PC-3 (cell line): ENCODE data around the gene SLC13A4. TPM values are rescaled to one million over a fixed set of nuclear protein-coding genes. Genes with fewer than 3 reads are reported as not detected.

ENCODE experiments used
- ATAC-seq: fragments of 200-7000 bp; cut with Tn5 transposase; 2 replicates; pipeline ENCODE4 v1.9.1; 2020; ENCODE audit warnings: mild to moderate bottlenecking, moderate library complexity
- BruUV-seq: library from RNA; stranded (reverse); fragments of 400-500 nt; replicated peaks from 2 replicates; lab custom pipeline; 2021; lab: Mats Ljungman, UMichigan
- CTCF ChIA-PET: fragments of 300-600 bp; sonication (Branson Sonifier 250); formaldehyde crosslinking; loops from one replicate; lab custom pipeline; 2022; ENCODE audit warnings: antibody characterized with exemption; lab: Charles Lee
- POLR2A ChIA-PET: fragments of 300-600 bp; sonication (Branson Sonifier 250); formaldehyde crosslinking; loops from one replicate; lab custom pipeline; 2022; ENCODE audit warnings: antibody characterized with exemption; ENCODE audit not compliant: unreplicated experiment; lab: Charles Lee
- DNase-seq: peaks from one replicate; pipeline ENCODE4 v3.0.0-alpha.2; 2015
- H2AFZ ChIP-seq: fragments of 300-600 bp; sonication (generic); 2 replicates; pipeline ENCODE4 v1.6.0; 2016; ENCODE audit warnings: antibody characterized with exemption, low read length
- H3F3A ChIP-seq: fragments of 300-600 bp; sonication (generic); one replicate; pipeline ENCODE4 v1.6.0; 2017; ENCODE audit warnings: antibody characterized with exemption, low read length, control low read depth, mild to moderate bottlenecking; ENCODE audit not compliant: unreplicated experiment
- H3K27ac ChIP-seq: fragments of 300-600 bp; sonication (generic); 2 replicates; pipeline ENCODE4 v1.5.1; 2016; ENCODE audit warnings: mild to moderate bottlenecking, low read length
- H3K27me3 ChIP-seq: fragments of 300-600 bp; sonication (generic); 2 replicates; pipeline ENCODE4 v1.6.1; 2016; ENCODE audit warnings: low read length, mixed read lengths
- H3K36me3 ChIP-seq: fragments of 300-600 bp; sonication (generic); 2 replicates; pipeline ENCODE4 v1.6.1; 2016; ENCODE audit warnings: low read depth, mixed run types, low read length, mixed read lengths
- H3K4me1 ChIP-seq: fragments of 300-600 bp; sonication (generic); 2 replicates; pipeline ENCODE4 v1.5.1; 2016; ENCODE audit warnings: low read length; ENCODE audit not compliant: insufficient read depth
- H3K4me2 ChIP-seq: fragments of 300-600 bp; sonication (generic); 2 replicates; pipeline ENCODE4 v1.6.0; 2016; ENCODE audit warnings: low read length
- H3K4me3 ChIP-seq: fragments of 300-600 bp; sonication (generic); 2 replicates; pipeline ENCODE4 v1.5.1; 2016; ENCODE audit warnings: mild to moderate bottlenecking, low read length, mixed read lengths
- H3K79me2 ChIP-seq: fragments of 300-600 bp; sonication (generic); 2 replicates; pipeline ENCODE4 v1.6.1; 2017; ENCODE audit warnings: low read length, mixed read lengths
- H3K9ac ChIP-seq: fragments of 300-600 bp; sonication (generic); 2 replicates; pipeline ENCODE4 v1.6.0; 2016; ENCODE audit warnings: mild to moderate bottlenecking, low read length
- H3K9me2 ChIP-seq: fragments of 300-600 bp; sonication (generic); replicated peaks from 2 replicates; pipeline ENCODE4 v1.6.1; 2016; ENCODE audit warnings: mixed run types, low read length, mixed read lengths
- H3K9me3 ChIP-seq: fragments of 300-600 bp; sonication (generic); 2 replicates; pipeline ENCODE4 v1.6.1; 2016; ENCODE audit warnings: low read length, mixed read lengths
- H4K20me1 ChIP-seq: fragments of 300-600 bp; sonication (generic); 2 replicates; pipeline ENCODE4 v1.6.1; 2016; ENCODE audit warnings: low read length, mixed read lengths
- EZH2 ChIP-seq: fragments of 300-600 bp; sonication (generic); IDR thresholded peaks from one replicate; pipeline ENCODE4 v1.6.1; 2017; ENCODE audit warnings: antibody characterized with exemption, mild to moderate bottlenecking, low read length; ENCODE audit not compliant: unreplicated experiment
- EZH2phosphoT487 ChIP-seq: fragments of 300-600 bp; sonication (generic); IDR thresholded peaks from 2 replicates; pipeline ENCODE4 v1.6.1; 2018; ENCODE audit warnings: mild to moderate bottlenecking, antibody characterized with exemption, low read length, borderline replicate concordance
- intact Hi-C: fragments of 100-400 bp; cut with micrococcal nuclease; formaldehyde crosslinking; loops from 2 replicates; pipeline ENCODE4 v1.9.0; 2023
- total RNA-seq: library from RNA; depleted of rRNA; stranded (reverse); fragments of >200 nt; gene quantifications from 2 replicates; pipeline ENCODE4 v1.2.3, GENCODE V29; 2014
- TF ChIP-seq, protein P1 (sequence below): fragments of 300-600 bp; sonication (generic); conservative IDR thresholded peaks from 2 replicates; pipeline ENCODE4 v1.5.1; 2017; ENCODE audit warnings: antibody characterized with exemption, low read depth, mild to moderate bottlenecking, low read length

SLC13A4 gene
- total RNA-seq, 1 experiment from 2014 or later = not detected

DNA sequence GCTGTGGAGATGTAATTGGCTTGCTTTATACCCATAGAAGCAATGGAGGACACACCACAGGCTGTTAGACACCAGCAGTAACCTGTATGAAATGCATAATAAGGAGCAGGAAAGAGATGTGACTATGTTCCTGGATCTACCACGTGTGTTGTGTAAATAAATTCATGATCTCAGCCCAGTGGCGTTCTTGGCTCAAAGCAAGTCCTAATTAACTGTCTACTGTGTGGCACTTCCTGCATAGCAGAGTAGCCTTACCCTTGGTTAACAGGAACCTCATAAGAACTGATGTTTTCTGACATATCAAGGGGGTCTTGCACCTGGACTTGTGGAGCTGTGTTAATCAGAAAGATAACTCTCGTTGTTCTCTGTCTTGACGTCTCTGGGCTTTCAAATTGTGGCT is 46.3 kb upstream of the SLC13A4 start:
- no TSS peak for BruUV-seq
- DNase-seq (peak; percentile 61), ATAC-seq (peak; percentile 90)
- H2AFZ ChIP-seq = peak overlapping the region; percentile 3; the same call in 1 of the 2 replicates
- peak overlapping the region; percentile 15; the same call in 1 of the 2 replicates for H3K4me2 ChIP-seq
- no peaks in the 10 kb centered on the region for H3K36me3 ChIP-seq
- no peak overlapping the region for H3K9ac ChIP-seq
- ChIA-PET POLR2A (no interaction called here), CTCF (interaction anchor here (0.7 kb wide), 1 partner anchor 102 kb away, joined by 3 read pairs; no protein-coding TSS in a partner anchor)
- no peak overlapping the region for H3K27ac ChIP-seq
- no peaks in the 10 kb centered on the region for H3K9me3 ChIP-seq
- H3K4me3 ChIP-seq = no peak overlapping the region
- H4K20me1 ChIP-seq = no peaks in the 10 kb centered on the region
- TF ChIP-seq, protein P1, sequence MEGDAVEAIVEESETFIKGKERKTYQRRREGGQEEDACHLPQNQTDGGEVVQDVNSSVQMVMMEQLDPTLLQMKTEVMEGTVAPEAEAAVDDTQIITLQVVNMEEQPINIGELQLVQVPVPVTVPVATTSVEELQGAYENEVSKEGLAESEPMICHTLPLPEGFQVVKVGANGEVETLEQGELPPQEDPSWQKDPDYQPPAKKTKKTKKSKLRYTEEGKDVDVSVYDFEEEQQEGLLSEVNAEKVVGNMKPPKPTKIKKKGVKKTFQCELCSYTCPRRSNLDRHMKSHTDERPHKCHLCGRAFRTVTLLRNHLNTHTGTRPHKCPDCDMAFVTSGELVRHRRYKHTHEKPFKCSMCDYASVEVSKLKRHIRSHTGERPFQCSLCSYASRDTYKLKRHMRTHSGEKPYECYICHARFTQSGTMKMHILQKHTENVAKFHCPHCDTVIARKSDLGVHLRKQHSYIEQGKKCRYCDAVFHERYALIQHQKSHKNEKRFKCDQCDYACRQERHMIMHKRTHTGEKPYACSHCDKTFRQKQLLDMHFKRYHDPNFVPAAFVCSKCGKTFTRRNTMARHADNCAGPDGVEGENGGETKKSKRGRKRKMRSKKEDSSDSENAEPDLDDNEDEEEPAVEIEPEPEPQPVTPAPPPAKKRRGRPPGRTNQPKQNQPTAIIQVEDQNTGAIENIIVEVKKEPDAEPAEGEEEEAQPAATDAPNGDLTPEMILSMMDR = no peak
- TF ChIP-seq EZH2 = no peak
- no peak for TF ChIP-seq EZH2phosphoT487
- peaks cover 19% of the 10 kb centered on the region for H3K4me1 ChIP-seq
- no peaks in the 10 kb centered on the region for H3K9me2 ChIP-seq
- no peaks in the 10 kb centered on the region for H3K79me2 ChIP-seq
- no peaks in the 10 kb centered on the region for H3K27me3 ChIP-seq
- intact Hi-C loops = loop anchor here (1.0 to 10.0 kb wide), 3 partner anchors 28 to 101 kb away; no protein-coding TSS in a partner anchor
- H3F3A ChIP-seq = no peaks in the 10 kb centered on the region

DNA sequence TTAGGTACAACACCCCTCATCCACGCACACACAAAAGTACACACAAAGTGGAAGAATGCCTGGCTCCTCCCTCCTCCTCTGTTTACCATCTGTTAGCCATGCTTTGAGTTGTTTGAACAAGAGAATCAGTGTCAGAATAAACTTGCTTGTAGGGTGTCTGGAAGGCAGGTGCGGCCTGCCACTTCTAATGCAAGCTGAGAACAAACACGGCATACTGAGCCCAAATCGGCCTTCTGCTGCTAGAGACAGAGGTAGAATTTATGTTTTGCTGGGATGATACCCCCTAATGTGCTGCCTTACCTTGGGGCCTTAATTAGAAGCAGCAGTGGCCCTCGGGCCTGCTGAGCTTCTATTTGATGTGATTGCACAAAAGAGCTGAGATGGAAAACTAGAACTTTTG is 45.5 kb upstream of the SLC13A4 start:
- H3K9me2 ChIP-seq = no peaks in the 10 kb centered on the region
- H4K20me1 ChIP-seq = no peaks in the 10 kb centered on the region
- BruUV-seq = no TSS peak
- ATAC-seq = peak; percentile 54
- H3K27me3 ChIP-seq = no peaks in the 10 kb centered on the region
- POLR2A ChIA-PET = no interaction called here
- TF ChIP-seq EZH2phosphoT487 = no peak
- TF ChIP-seq EZH2 = no peak
- TF ChIP-seq, protein P1 = no peak
- no peaks in the 10 kb centered on the region for H3K36me3 ChIP-seq
- peak; percentile 17 for DNase-seq
- H3K4me3 ChIP-seq = no peak overlapping the region
- CTCF ChIA-PET = no interaction called here
- intact Hi-C loops = loop anchor here (10.0 kb wide), 1 partner anchor 59 kb away; no protein-coding TSS in a partner anchor
- peak overlapping the region; percentile 3; the same call in 1 of the 2 replicates for H2AFZ ChIP-seq
- no peaks in the 10 kb centered on the region for H3F3A ChIP-seq
- no peaks in the 10 kb centered on the region for H3K79me2 ChIP-seq
- H3K27ac ChIP-seq = no peak overlapping the region
- no peaks in the 10 kb centered on the region for H3K9me3 ChIP-seq
- no peak overlapping the region for H3K4me2 ChIP-seq
- peaks cover 19% of the 10 kb centered on the region for H3K4me1 ChIP-seq
- H3K9ac ChIP-seq = no peak overlapping the region

DNA sequence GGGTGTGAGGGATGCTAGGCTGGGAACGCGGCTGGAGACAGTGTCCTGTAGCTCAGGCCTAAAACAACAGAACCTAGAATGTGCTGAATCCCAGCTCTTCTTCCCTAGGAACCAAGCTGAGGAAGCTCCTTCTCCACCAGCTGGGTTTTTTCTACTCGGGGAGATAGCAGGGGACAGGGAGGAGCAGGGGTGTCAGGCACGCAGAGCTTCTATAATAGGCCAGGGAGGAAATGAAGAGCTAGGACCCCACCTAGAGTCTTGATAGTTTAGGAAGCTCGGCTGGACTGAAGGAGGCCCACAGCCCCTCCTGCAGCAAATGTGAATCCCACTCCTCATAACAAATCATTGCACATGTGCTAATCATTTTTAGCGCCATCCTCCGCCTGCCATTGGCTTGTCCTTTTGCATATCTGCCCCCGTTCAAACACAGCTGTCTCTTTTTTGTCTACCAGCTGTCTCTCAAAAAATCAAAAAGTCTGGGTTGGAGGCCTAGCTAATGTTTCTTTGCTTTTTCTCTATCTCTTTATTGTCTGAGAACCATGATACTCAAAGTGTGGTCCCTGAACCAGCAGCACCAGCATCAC is 44.7 kb upstream of the SLC13A4 start:
- ChIA-PET POLR2A (no interaction called here), CTCF (interaction anchor here (1.0 kb wide), 1 partner anchor 100 kb away, joined by 6 read pairs; no protein-coding TSS in a partner anchor)
- no peak overlapping the region for H3K4me2 ChIP-seq
- H3F3A ChIP-seq = no peaks in the 10 kb centered on the region
- no peak overlapping the region for H3K4me3 ChIP-seq
- TF ChIP-seq EZH2 (no peak), EZH2phosphoT487 (no peak)
- TF ChIP-seq, protein P1 = no peak
- no peak overlapping the region for H3K27ac ChIP-seq
- H2AFZ ChIP-seq = no peak overlapping the region
- H4K20me1 ChIP-seq = no peaks in the 10 kb centered on the region
- no peaks in the 10 kb centered on the region for H3K36me3 ChIP-seq
- H3K27me3 ChIP-seq = no peaks in the 10 kb centered on the region
- H3K9ac ChIP-seq = no peak overlapping the region
- no peaks in the 10 kb centered on the region for H3K9me3 ChIP-seq
- intact Hi-C loops = loop anchor here (10.0 kb wide), 1 partner anchor 58 kb away; no protein-coding TSS in a partner anchor
- ATAC-seq (no peak), DNase-seq (no peak)
- no peaks in the 10 kb centered on the region for H3K79me2 ChIP-seq
- H3K9me2 ChIP-seq = no peaks in the 10 kb centered on the region
- no TSS peak for BruUV-seq
- peaks cover 19% of the 10 kb centered on the region for H3K4me1 ChIP-seq
